HL-60/S4 treated with phorbol 12-myristate 13-acetate at 8.2 ng/mL for 4 days and 3 days (cell line): ENCODE data around the gene ZNF512B.
"Not testable (repeated sequence)": the region's sequence is repeated elsewhere in the genome, so short reads cannot be mapped to it uniquely, and the experiment has no call there.

Experiments
- in situ Hi-C: fragments of 300-500 bp; cut with MboI; formaldehyde crosslinking; loops from 2 replicates; pipeline ENCODE4 v1.15.0; 2022; ENCODE audit warnings: low sequenced_read_pairs

Gene ZNF512B

GRCh38 chr20:63969838-63970713 is at the start of gene ZNF512B:
TSS of gene ZNF512B (minus strand) at chr20:63969930. CDS start at chr20:63967950, 1,980 bp downstream.
- in situ Hi-C loops = no loop called here

GRCh38 chr20:64015635-64016034 is 45.9 kb upstream of the ZNF512B start:
- in situ Hi-C loops = no loop called here

- in situ Hi-C loops = not testable (repeated sequence)
Observed at GRCh38 chr20:64012385-64013154, 42.8 kb upstream of the ZNF512B start.

GRCh38 chr20:64011366-64011779 is 41.6 kb upstream of the ZNF512B start:
- in situ Hi-C loops = no loop called here

GRCh38 chr20:64010711-64011237 is 41.0 kb upstream of the ZNF512B start:
- in situ Hi-C loops = no loop called here

GRCh38 chr20:64009811-64010387 is 40.2 kb upstream of the ZNF512B start:
- in situ Hi-C loops = no loop called here

GRCh38 chr20:64006902-64007301 is 37.2 kb upstream of the ZNF512B start:
- in situ Hi-C loops = no loop called here

- in situ Hi-C loops = no loop called here
Observed at GRCh38 chr20:64006490-64006889, 36.8 kb upstream of the ZNF512B start.

- in situ Hi-C loops = no loop called here
Observed at GRCh38 chr20:64005394-64005793, 35.7 kb upstream of the ZNF512B start.

- in situ Hi-C loops = no loop called here
Observed at GRCh38 chr20:64003960-64004725, 34.4 kb upstream of the ZNF512B start.

GRCh38 chr20:64001607-64002011 is 31.9 kb upstream of the ZNF512B start:
- in situ Hi-C loops = no loop called here

GRCh38 chr20:64000906-64001305 is 31.2 kb upstream of the ZNF512B start:
- in situ Hi-C loops = no loop called here

GRCh38 chr20:63982937-63983336 is 13.2 kb upstream of the ZNF512B start:
- in situ Hi-C loops = no loop called here

GRCh38 chr20:63980806-63981728 is 11.3 kb upstream of the ZNF512B start, which contains the start of gene PRPF6:
TSS of gene PRPF6 (plus strand) at chr20:63981132. CDS start at chr20:63981246, 114 bp downstream.
- in situ Hi-C loops = no loop called here

GRCh38 chr20:63980317-63980805 is 10.6 kb upstream of the ZNF512B start:
- in situ Hi-C loops = no loop called here

GRCh38 chr20:63979557-63980316 is 10.0 kb upstream of the ZNF512B start, which contains the start of gene SAMD10:
TSS of gene SAMD10 (minus strand) at chr20:63979642. CDS start at chr20:63979467, 175 bp downstream.
- in situ Hi-C loops = no loop called here

GRCh38 chr20:63979229-63979556 is 9.5 kb upstream of the ZNF512B start:
- in situ Hi-C loops = no loop called here
